A549 (cell line): Measurements from ENCODE around the gene G2E3.

Experiments
- CBX2 ChIP-seq: fragments of 200-600 bp; sonication (generic); IDR thresholded peaks from 2 replicates; pipeline ENCODE4 v1.6.1; 2016; ENCODE audit warnings: low read depth, mild to moderate bottlenecking, borderline replicate concordance
- CEBPB ChIP-seq, 2 experiments: fragments of >200 bp in 1 of 2; sonication (Bioruptor Twin) in 1 of 2; formaldehyde crosslinking in 1 of 2; IDR thresholded peaks; 2 replicates each; pipeline ENCODE4 v1.6.1; 2012 to 2016
- CTCF ChIP-seq: fragments of >200 bp; sonication (Bioruptor Twin); formaldehyde crosslinking; IDR thresholded peaks from 3 replicates; pipeline ENCODE4 v1.5.1; 2016
- FOSL2 ChIP-seq, 2 experiments: fragments of 450-650 bp in 1 of 2; fragments of >200 bp in 1 of 2; sonication (Bioruptor Twin) in 1 of 2; formaldehyde crosslinking; IDR thresholded peaks; 2 replicates each; pipeline versions ENCODE4 v1.5.0 to v1.6.1; 2016 to 2020; ENCODE audit warnings: mild to moderate bottlenecking in 1 of 2, moderate library complexity in 1 of 2
- FOXS1 ChIP-seq: fragments of 250-450 bp; sonication (Bioruptor Pico); IDR thresholded peaks from 2 replicates; pipeline ENCODE4 v1.5.0; 2020; ENCODE audit warnings: mild to moderate bottlenecking, moderate library complexity
- MAX ChIP-seq: IDR thresholded peaks from 2 replicates; pipeline ENCODE4 v1.6.1; 2012
- POLR2A ChIP-seq: IDR thresholded peaks from 2 replicates; pipeline ENCODE4 v1.6.1; 2012; ENCODE audit warnings: mild to moderate bottlenecking, low read length
- RCOR1 ChIP-seq: fragments of 150-350 bp; IDR thresholded peaks from 2 replicates; pipeline ENCODE4 v1.6.1; 2014; ENCODE audit warnings: antibody characterized with exemption, low read length, low read depth
- REST ChIP-seq: fragments of 200-600 bp; sonication (generic); IDR thresholded peaks from 2 replicates; pipeline ENCODE4 v1.6.1; 2016; ENCODE audit warnings: antibody characterized with exemption, mild to moderate bottlenecking, moderate library complexity

GRCh38 chr14:30519961-30520360, 39.0 kb upstream of the G2E3 start:
- TF ChIP-seq CTCF = no peak
- no peak for TF ChIP-seq REST
- no peak for TF ChIP-seq MAX
- TF ChIP-seq FOXS1 (CRISPR knock-in tag) = no peak
- TF ChIP-seq CBX2 = no peak
- no peak for TF ChIP-seq POLR2A
- TF ChIP-seq FOSL2 (IDR thresholded peaks at IDR 0.05) = no peak
- no peak for TF ChIP-seq FOSL2 (CRISPR knock-in tag; IDR thresholded peaks at IDR 0.05)
- no peak for TF ChIP-seq RCOR1
- TF ChIP-seq CEBPB (IDR thresholded peaks at IDR 0.05) = no peak
